ENCODE measurements around the gene GLRX3.

DNA sequence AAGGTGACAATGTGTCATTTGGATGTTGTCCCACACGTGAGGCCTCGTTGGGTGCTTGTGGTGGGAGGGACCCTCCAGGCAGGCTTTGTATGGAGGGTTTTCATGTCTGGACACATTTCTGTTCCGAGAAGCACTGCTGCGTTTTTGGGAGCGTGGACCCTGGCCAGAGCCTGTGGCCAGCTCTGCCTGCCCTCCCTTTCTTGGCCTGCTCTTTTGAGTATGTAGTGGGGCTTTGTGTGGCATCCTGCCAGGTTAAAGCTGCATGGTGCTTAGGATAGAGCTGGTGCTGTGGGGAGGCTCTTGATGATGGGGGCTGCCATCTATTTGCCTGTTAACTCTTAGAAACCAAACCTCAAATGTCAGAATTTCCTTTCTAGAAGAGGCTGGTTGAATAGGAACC, 45.7 kb downstream of the GLRX3 start:
- TF ChIP-seq, protein P1, sequence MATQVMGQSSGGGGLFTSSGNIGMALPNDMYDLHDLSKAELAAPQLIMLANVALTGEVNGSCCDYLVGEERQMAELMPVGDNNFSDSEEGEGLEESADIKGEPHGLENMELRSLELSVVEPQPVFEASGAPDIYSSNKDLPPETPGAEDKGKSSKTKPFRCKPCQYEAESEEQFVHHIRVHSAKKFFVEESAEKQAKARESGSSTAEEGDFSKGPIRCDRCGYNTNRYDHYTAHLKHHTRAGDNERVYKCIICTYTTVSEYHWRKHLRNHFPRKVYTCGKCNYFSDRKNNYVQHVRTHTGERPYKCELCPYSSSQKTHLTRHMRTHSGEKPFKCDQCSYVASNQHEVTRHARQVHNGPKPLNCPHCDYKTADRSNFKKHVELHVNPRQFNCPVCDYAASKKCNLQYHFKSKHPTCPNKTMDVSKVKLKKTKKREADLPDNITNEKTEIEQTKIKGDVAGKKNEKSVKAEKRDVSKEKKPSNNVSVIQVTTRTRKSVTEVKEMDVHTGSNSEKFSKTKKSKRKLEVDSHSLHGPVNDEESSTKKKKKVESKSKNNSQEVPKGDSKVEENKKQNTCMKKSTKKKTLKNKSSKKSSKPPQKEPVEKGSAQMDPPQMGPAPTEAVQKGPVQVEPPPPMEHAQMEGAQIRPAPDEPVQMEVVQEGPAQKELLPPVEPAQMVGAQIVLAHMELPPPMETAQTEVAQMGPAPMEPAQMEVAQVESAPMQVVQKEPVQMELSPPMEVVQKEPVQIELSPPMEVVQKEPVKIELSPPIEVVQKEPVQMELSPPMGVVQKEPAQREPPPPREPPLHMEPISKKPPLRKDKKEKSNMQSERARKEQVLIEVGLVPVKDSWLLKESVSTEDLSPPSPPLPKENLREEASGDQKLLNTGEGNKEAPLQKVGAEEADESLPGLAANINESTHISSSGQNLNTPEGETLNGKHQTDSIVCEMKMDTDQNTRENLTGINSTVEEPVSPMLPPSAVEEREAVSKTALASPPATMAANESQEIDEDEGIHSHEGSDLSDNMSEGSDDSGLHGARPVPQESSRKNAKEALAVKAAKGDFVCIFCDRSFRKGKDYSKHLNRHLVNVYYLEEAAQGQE (IDR thresholded peaks at IDR 0.05; ENCODE audit: unreplicated experiment), result no peak
- TF ChIP-seq, protein P2, sequence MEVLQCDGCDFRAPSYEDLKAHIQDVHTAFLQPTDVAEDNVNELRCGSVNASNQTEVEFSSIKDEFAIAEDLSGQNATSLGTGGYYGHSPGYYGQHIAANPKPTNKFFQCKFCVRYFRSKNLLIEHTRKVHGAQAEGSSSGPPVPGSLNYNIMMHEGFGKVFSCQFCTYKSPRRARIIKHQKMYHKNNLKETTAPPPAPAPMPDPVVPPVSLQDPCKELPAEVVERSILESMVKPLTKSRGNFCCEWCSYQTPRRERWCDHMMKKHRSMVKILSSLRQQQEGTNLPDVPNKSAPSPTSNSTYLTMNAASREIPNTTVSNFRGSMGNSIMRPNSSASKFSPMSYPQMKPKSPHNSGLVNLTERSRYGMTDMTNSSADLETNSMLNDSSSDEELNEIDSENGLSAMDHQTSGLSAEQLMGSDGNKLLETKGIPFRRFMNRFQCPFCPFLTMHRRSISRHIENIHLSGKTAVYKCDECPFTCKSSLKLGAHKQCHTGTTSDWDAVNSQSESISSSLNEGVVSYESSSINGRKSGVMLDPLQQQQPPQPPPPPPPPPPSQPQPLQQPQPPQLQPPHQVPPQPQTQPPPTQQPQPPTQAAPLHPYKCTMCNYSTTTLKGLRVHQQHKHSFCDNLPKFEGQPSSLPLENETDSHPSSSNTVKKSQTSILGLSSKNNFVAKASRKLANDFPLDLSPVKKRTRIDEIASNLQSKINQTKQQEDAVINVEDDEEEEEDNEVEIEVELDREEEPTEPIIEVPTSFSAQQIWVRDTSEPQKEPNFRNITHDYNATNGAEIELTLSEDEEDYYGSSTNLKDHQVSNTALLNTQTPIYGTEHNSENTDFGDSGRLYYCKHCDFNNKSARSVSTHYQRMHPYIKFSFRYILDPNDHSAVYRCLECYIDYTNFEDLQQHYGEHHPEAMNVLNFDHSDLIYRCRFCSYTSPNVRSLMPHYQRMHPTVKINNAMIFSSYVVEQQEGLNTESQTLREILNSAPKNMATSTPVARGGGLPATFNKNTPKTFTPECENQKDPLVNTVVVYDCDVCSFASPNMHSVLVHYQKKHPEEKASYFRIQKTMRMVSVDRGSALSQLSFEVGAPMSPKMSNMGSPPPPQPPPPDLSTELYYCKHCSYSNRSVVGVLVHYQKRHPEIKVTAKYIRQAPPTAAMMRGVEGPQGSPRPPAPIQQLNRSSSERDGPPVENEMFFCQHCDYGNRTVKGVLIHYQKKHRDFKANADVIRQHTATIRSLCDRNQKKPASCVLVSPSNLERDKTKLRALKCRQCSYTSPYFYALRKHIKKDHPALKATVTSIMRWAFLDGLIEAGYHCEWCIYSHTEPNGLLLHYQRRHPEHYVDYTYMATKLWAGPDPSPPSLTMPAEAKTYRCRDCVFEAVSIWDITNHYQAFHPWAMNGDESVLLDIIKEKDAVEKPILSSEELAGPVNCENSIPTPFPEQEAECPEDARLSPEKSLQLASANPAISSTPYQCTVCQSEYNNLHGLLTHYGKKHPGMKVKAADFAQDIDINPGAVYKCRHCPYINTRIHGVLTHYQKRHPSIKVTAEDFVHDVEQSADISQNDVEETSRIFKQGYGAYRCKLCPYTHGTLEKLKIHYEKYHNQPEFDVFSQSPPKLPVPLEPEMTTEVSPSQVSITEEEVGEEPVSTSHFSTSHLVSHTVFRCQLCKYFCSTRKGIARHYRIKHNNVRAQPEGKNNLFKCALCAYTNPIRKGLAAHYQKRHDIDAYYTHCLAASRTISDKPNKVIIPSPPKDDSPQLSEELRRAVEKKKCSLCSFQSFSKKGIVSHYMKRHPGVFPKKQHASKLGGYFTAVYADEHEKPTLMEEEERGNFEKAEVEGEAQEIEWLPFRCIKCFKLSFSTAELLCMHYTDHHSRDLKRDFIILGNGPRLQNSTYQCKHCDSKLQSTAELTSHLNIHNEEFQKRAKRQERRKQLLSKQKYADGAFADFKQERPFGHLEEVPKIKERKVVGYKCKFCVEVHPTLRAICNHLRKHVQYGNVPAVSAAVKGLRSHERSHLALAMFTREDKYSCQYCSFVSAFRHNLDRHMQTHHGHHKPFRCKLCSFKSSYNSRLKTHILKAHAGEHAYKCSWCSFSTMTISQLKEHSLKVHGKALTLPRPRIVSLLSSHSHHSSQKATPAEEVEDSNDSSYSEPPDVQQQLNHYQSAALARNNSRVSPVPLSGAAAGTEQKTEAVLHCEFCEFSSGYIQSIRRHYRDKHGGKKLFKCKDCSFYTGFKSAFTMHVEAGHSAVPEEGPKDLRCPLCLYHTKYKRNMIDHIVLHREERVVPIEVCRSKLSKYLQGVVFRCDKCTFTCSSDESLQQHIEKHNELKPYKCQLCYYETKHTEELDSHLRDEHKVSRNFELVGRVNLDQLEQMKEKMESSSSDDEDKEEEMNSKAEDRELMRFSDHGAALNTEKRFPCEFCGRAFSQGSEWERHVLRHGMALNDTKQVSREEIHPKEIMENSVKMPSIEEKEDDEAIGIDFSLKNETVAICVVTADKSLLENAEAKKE (CRISPR knock-in tag; IDR thresholded peaks at IDR 0.05), result no peak
- TF ChIP-seq, protein P3, sequence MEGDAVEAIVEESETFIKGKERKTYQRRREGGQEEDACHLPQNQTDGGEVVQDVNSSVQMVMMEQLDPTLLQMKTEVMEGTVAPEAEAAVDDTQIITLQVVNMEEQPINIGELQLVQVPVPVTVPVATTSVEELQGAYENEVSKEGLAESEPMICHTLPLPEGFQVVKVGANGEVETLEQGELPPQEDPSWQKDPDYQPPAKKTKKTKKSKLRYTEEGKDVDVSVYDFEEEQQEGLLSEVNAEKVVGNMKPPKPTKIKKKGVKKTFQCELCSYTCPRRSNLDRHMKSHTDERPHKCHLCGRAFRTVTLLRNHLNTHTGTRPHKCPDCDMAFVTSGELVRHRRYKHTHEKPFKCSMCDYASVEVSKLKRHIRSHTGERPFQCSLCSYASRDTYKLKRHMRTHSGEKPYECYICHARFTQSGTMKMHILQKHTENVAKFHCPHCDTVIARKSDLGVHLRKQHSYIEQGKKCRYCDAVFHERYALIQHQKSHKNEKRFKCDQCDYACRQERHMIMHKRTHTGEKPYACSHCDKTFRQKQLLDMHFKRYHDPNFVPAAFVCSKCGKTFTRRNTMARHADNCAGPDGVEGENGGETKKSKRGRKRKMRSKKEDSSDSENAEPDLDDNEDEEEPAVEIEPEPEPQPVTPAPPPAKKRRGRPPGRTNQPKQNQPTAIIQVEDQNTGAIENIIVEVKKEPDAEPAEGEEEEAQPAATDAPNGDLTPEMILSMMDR (conservative IDR thresholded peaks at IDR 0.05; ENCODE audit: low read depth in 2 of 2), result no peak
- TF ChIP-seq JUNB (IDR thresholded peaks at IDR 0.05; ENCODE audit: unreplicated experiment) (no peak), EZH2 (IDR thresholded peaks at IDR 0.05; ENCODE audit: low read depth, unreplicated experiment) (no peak), POLR2AphosphoS5 (IDR thresholded peaks at IDR 0.05; ENCODE audit: low read depth) (no peak)
